Heart left ventricle (tissue), 13 donors: ENCODE data around the gene ROGDI.

Experiments used
- POLR2A ChIP-seq, 2 donors: fragments of 450-650 bp; IDR thresholded peaks; one replicate each; pipeline ENCODE4 v1.6.1; 2017; ENCODE audit warnings: antibody characterized with exemption in 2 of 2, mild to moderate bottlenecking in 2 of 2, moderate library complexity in 2 of 2
- TF ChIP-seq, protein P1 (sequence below), 12 donors: fragments of 200-600 bp; sonication (generic) in 4 of 12; IDR thresholded peaks; one replicate each; pipeline versions ENCODE4 v1.5.0 to v1.8.0; 2018 to 2022; ENCODE audit warnings: antibody characterized with exemption in 12 of 12, mild to moderate bottlenecking in 5 of 12
- donor health status: ischemic (EF 13 %, LVEDD 7.1; RV severe dilation, severe dysfunction).
- donor health status: DM: no; HTN: yes; CAD: no.
- donor health status: DM: no; HTN: no; CAD: no.
- donor health status: ischemic (EF 25% LVEDD 6.9; RV normal size, moderate dysfunction).
- donor health status: ischemic (EF 25% LVEDD 5.7; RV mildly dilated, moderate dysfunction).
- donor health status: ischemic (EF 35%, LVEDD 5.7; RV mildly dilated, moderate dysfunction).
- donor health status: nonischemic (EF 11% LVEDD 7.7; RV severe dilation, severe dysfunction).
- donor health status: DM: yes; HTN: yes; CAD: no.
- donor health status: PGD.
- donor health status: ischemic (EF 29% LVEDD 5.4; RV normal size, mild dysfunction).
- donor health status: nonischemic (EF 23%, LVEDD 6.1; RV moderate dilation, normal function).

DNA sequence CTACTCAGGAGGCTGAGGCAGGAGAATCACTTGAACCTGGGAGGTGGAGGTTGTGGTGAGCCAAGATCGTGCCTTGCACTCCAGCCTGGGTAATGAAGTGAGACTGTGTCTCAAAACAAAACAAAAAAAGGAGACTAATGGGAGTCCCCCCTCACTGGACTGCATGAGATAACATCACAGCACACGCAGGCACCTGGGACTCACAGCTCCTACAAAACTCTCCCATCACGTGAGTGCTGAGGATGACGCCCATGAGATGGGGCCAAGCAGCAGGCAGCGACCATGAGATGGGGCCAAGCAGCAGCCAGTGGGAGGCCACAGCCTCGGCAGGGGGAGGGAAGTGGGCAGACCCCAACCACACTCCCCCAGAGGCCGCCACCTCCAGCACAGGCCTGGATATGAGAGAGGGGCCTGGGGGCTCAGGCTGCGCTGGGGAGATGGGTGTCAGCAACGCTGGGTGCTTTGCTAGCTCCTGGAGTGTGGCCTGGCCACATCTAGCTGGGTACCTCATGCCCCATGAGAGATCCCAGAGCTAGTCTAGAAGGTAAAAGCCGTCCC, 52.7 kb downstream of the ROGDI start:
- TF ChIP-seq POLR2A (IDR thresholded peaks at IDR 0.05) = no peak
- TF ChIP-seq, protein P1, sequence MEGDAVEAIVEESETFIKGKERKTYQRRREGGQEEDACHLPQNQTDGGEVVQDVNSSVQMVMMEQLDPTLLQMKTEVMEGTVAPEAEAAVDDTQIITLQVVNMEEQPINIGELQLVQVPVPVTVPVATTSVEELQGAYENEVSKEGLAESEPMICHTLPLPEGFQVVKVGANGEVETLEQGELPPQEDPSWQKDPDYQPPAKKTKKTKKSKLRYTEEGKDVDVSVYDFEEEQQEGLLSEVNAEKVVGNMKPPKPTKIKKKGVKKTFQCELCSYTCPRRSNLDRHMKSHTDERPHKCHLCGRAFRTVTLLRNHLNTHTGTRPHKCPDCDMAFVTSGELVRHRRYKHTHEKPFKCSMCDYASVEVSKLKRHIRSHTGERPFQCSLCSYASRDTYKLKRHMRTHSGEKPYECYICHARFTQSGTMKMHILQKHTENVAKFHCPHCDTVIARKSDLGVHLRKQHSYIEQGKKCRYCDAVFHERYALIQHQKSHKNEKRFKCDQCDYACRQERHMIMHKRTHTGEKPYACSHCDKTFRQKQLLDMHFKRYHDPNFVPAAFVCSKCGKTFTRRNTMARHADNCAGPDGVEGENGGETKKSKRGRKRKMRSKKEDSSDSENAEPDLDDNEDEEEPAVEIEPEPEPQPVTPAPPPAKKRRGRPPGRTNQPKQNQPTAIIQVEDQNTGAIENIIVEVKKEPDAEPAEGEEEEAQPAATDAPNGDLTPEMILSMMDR (IDR thresholded peaks at IDR 0.05) = no peak
